ENCODE measurements around the gene KDM6A. TPM values are rescaled to one million over a fixed set of nuclear protein-coding genes. Genes with fewer than 3 reads are reported as not detected.

The KDM6A gene
- total RNA-seq, 4 donors from 2014 or later, result 42.5 to 163 (median 91.8) TPM

GRCh38 chrX:44931441-44931973 is 58.5 kb downstream of the KDM6A start:
- WGBS, 2 donors (ENCODE audit: low coverage in 1 of 2), result 86 to 87% methylated on average over 3 to 4 of the region's 4 CpGs
- TF ChIP-seq EP300 (IDR thresholded peaks at IDR 0.05; ENCODE audit: low read depth), result no peak
- no peak for TF ChIP-seq POLR2AphosphoS5 (IDR thresholded peaks at IDR 0.05)
- no peak for TF ChIP-seq POLR2A (IDR thresholded peaks at IDR 0.05)
- no peak for TF ChIP-seq CTCF (IDR thresholded peaks at IDR 0.05)

GRCh38 chrX:44935172-44935571 is 62.2 kb downstream of the KDM6A start:
- Histone ChIP-seq H3K27me3 (no peaks in the 10 kb centered on the region), H3K9me3 (no peaks in the 10 kb centered on the region), H3K4me3 (no peak overlapping the region), H3K36me3 (no peaks in the 10 kb centered on the region), H3K27ac (no peak overlapping the region), H3K4me1 (peaks cover 0 to 3% (median 0%) of the 10 kb centered on the region in 4 donors)
- WGBS, 2 donors (ENCODE audit: low coverage in 1 of 2), result 90 to 93% methylated on average over 4 of the region's 4 CpGs
- intact Hi-C loops (cut with DNase I; ENCODE audit: low total_unique reads), result no loop called here
- DNase-seq, result no peak
- TF ChIP-seq CTCF (IDR thresholded peaks at IDR 0.05), result no peak
- no peak for TF ChIP-seq POLR2A (IDR thresholded peaks at IDR 0.05)
- TF ChIP-seq POLR2AphosphoS5 (IDR thresholded peaks at IDR 0.05), result no peak
- no peak for TF ChIP-seq EP300 (IDR thresholded peaks at IDR 0.05; ENCODE audit: low read depth)
- in situ Hi-C loops (cut with MboI; ENCODE audit: low pct_ligation_motif_present in 1 of 4, low pct_unique_long_range_greater_than_20kb in 1 of 4, low sequenced_read_pairs in 3 of 4), result no loop called here

More at GRCh38 chrX:44931441-44931973, 58.5 kb downstream of the KDM6A start:
- no peak overlapping the region for H3K27ac ChIP-seq
- in situ Hi-C loops (cut with MboI; ENCODE audit: low pct_ligation_motif_present in 1 of 4, low pct_unique_long_range_greater_than_20kb in 1 of 4, low sequenced_read_pairs in 3 of 4) (no loop called here), intact Hi-C loops (cut with DNase I; ENCODE audit: low total_unique reads) (no loop called here)
- no peaks in the 10 kb centered on the region for H3K36me3 ChIP-seq
- DNase-seq, result no peak
- no peaks in the 10 kb centered on the region for H3K9me3 ChIP-seq
- peaks cover 0 to 3% (median 0%) of the 10 kb centered on the region in 4 donors for H3K4me1 ChIP-seq
- no peak overlapping the region for H3K4me3 ChIP-seq
- H3K27me3 ChIP-seq, result no peaks in the 10 kb centered on the region

- 71 to 99% methylated on average over 1 to 5 of the region's 5 CpGs for WGBS, 2 donors (ENCODE audit: low coverage in 1 of 2)
Measured at GRCh38 chrX:44935640-44936039, 62.7 kb downstream of the KDM6A start.

GRCh38 chrX:44937606-44938005 is 64.6 kb downstream of the KDM6A start:
- 81% methylated on average over 2 of the region's 2 CpGs; no CpG with 5 or more reads in 1 of the 2 donors for WGBS, 2 donors (ENCODE audit: low coverage in 1 of 2)
- Histone ChIP-seq H3K9me3 (no peaks in the 10 kb centered on the region), H3K36me3 (no peaks in the 10 kb centered on the region), H3K4me1 (peaks cover 0 to 3% (median 0%) of the 10 kb centered on the region in 4 donors), H3K27me3 (no peaks in the 10 kb centered on the region), H3K27ac (no peak overlapping the region), H3K4me3 (no peak overlapping the region)
- no peak for DNase-seq
- intact Hi-C loops (cut with DNase I; ENCODE audit: low total_unique reads), result no loop called here
- no peak for TF ChIP-seq EP300 (IDR thresholded peaks at IDR 0.05; ENCODE audit: low read depth)
- no peak for TF ChIP-seq POLR2AphosphoS5 (IDR thresholded peaks at IDR 0.05)
- TF ChIP-seq POLR2A (IDR thresholded peaks at IDR 0.05), result no peak
- no peak for TF ChIP-seq CTCF (IDR thresholded peaks at IDR 0.05)
- in situ Hi-C loops (cut with MboI; ENCODE audit: low pct_ligation_motif_present in 1 of 4, low pct_unique_long_range_greater_than_20kb in 1 of 4, low sequenced_read_pairs in 3 of 4), result no loop called here

More at GRCh38 chrX:44935640-44936039, 62.7 kb downstream of the KDM6A start:
- no peaks in the 10 kb centered on the region for H3K36me3 ChIP-seq
- intact Hi-C loops (cut with DNase I; ENCODE audit: low total_unique reads), result no loop called here
- no peak for DNase-seq
- no peaks in the 10 kb centered on the region for H3K9me3 ChIP-seq
- peaks cover 0 to 3% (median 0%) of the 10 kb centered on the region in 4 donors for H3K4me1 ChIP-seq
- TF ChIP-seq EP300 (IDR thresholded peaks at IDR 0.05; ENCODE audit: low read depth) (no peak), POLR2A (IDR thresholded peaks at IDR 0.05) (no peak), POLR2AphosphoS5 (IDR thresholded peaks at IDR 0.05) (no peak), CTCF (IDR thresholded peaks at IDR 0.05) (no peak)
- in situ Hi-C loops (cut with MboI; ENCODE audit: low pct_ligation_motif_present in 1 of 4, low pct_unique_long_range_greater_than_20kb in 1 of 4, low sequenced_read_pairs in 3 of 4), result no loop called here
- H3K27ac ChIP-seq, result no peak overlapping the region
- no peaks in the 10 kb centered on the region for H3K27me3 ChIP-seq
- H3K4me3 ChIP-seq, result no peak overlapping the region

Measured in transverse colon (tissue), 4 donors.